ENCODE measurements around the gene HAND2.

DNA sequence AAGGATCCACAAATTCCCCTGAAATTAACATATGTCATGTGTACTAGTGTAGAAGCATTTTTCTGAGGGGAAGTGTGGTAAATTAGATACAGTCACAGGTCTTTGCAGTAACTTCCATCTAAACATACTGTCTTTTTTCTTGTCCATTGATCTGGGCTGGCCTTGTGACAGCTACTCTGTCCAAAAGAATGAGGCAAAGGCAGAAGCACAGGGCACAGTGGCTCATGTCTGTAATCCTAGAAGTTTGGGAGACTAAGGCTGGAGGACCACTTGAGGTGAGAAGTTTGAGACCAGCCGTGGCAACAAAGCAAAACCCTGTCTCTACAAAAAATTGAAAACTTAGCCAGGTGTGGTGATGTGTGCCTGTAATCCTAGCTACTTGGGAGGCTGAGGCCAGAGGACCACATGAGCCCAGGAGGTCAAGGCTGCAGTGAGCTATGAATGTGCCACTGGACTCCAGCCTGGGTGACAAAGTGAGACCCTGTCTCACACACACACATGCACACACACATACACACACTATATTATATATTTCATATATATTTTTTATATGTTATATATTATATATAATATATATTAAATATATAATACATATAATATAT is 47.6 kb downstream of the HAND2 start:
- TF ChIP-seq, protein P1, sequence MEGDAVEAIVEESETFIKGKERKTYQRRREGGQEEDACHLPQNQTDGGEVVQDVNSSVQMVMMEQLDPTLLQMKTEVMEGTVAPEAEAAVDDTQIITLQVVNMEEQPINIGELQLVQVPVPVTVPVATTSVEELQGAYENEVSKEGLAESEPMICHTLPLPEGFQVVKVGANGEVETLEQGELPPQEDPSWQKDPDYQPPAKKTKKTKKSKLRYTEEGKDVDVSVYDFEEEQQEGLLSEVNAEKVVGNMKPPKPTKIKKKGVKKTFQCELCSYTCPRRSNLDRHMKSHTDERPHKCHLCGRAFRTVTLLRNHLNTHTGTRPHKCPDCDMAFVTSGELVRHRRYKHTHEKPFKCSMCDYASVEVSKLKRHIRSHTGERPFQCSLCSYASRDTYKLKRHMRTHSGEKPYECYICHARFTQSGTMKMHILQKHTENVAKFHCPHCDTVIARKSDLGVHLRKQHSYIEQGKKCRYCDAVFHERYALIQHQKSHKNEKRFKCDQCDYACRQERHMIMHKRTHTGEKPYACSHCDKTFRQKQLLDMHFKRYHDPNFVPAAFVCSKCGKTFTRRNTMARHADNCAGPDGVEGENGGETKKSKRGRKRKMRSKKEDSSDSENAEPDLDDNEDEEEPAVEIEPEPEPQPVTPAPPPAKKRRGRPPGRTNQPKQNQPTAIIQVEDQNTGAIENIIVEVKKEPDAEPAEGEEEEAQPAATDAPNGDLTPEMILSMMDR (IDR thresholded peaks at IDR 0.05), result no peak
- no peak for TF ChIP-seq POLR2AphosphoS5 (IDR thresholded peaks at IDR 0.05)
- TF ChIP-seq POLR2A (IDR thresholded peaks at IDR 0.05), result no peak
- TF ChIP-seq EP300 (IDR thresholded peaks at IDR 0.05), result no peak
